ENCODE results near the gene STRIT1. TPM values are rescaled to one million over a fixed set of nuclear protein-coding genes. Genes with fewer than 3 reads are reported as not detected.

Gene STRIT1
- total RNA-seq, 1 donor from 2014 or later: not detected

GRCh38 chr3:155325263-155325835, 31.9 kb upstream of the STRIT1 start:
- Mint-ChIP-seq H3K27me3 (ENCODE audit: low read depth, unreplicated experiment) (no peaks in the 10 kb centered on the region), H3K9me3 (ENCODE audit: unreplicated experiment) (no peaks in the 10 kb centered on the region), H3K27ac (ENCODE audit: unreplicated experiment) (no peak overlapping the region), H3K4me3 (ENCODE audit: unreplicated experiment) (no peak overlapping the region), H3K4me1 (ENCODE audit: low read depth, unreplicated experiment) (peaks cover 6% of the 10 kb centered on the region), H3K36me3 (ENCODE audit: low read depth, unreplicated experiment) (no peaks in the 10 kb centered on the region)
- DNase-seq (ENCODE audit: low read depth): peak; percentile 18
- H3K36me3 ChIP-seq (ENCODE audit: insufficient read depth, low read length): no peaks in the 10 kb centered on the region
- peak; percentile 8 for TF ChIP-seq CTCF (IDR thresholded peaks at IDR 0.05; ENCODE audit: insufficient read depth, low read depth, low read length)
- TF ChIP-seq EZH2 (IDR thresholded peaks at IDR 0.05; ENCODE audit: insufficient read depth, low read length): no peak
- no peak overlapping the region for H3K9ac ChIP-seq (ENCODE audit: low read length)
- no peaks in the 10 kb centered on the region for H3K79me2 ChIP-seq (ENCODE audit: insufficient read depth, low read length)
- H3K27ac ChIP-seq (ENCODE audit: low read depth, low read length): no peak overlapping the region
- no peak overlapping the region for H3K4me3 ChIP-seq (ENCODE audit: insufficient read depth, low read depth, low read length)
- no peaks in the 10 kb centered on the region for H4K20me1 ChIP-seq (ENCODE audit: insufficient read depth, low read length)
- no peaks in the 10 kb centered on the region for H3K27me3 ChIP-seq (ENCODE audit: insufficient read depth, low read length)
- H2AFZ ChIP-seq (ENCODE audit: low read depth, low read length): peak overlapping the region; percentile 60
- no peaks in the 10 kb centered on the region for H3K4me1 ChIP-seq (ENCODE audit: insufficient read depth, low read length)
- no peaks in the 10 kb centered on the region for H3K9me3 ChIP-seq (ENCODE audit: insufficient read depth, low read depth, low read length)
- peak overlapping the region; percentile 64 for H3K4me2 ChIP-seq (ENCODE audit: low read length)
- no peak for FAIRE-seq

GRCh38 chr3:155323063-155323666, 29.7 kb upstream of the STRIT1 start:
- FAIRE-seq (peak; percentile 91), DNase-seq (ENCODE audit: low read depth) (peak; percentile 49)
- H3K4me1 Mint-ChIP-seq (ENCODE audit: low read depth, unreplicated experiment): peaks cover 6% of the 10 kb centered on the region

More at GRCh38 chr3:155323063-155323666, 29.7 kb upstream of the STRIT1 start:
- H3K4me1 ChIP-seq (ENCODE audit: insufficient read depth, low read length): no peaks in the 10 kb centered on the region
- H3K4me2 ChIP-seq (ENCODE audit: low read length): no peak overlapping the region
- no peaks in the 10 kb centered on the region for H3K27me3 ChIP-seq (ENCODE audit: insufficient read depth, low read length)
- no peak overlapping the region for H3K27ac ChIP-seq (ENCODE audit: low read depth, low read length)
- no peak overlapping the region for H3K4me3 Mint-ChIP-seq (ENCODE audit: unreplicated experiment)
- peak; percentile 74 for TF ChIP-seq CTCF (IDR thresholded peaks at IDR 0.05; ENCODE audit: insufficient read depth, low read depth, low read length)
- no peak for TF ChIP-seq EZH2 (IDR thresholded peaks at IDR 0.05; ENCODE audit: insufficient read depth, low read length)
- no peaks in the 10 kb centered on the region for H3K36me3 ChIP-seq (ENCODE audit: insufficient read depth, low read length)
- no peaks in the 10 kb centered on the region for H3K27me3 Mint-ChIP-seq (ENCODE audit: low read depth, unreplicated experiment)
- H3K27ac Mint-ChIP-seq (ENCODE audit: unreplicated experiment): no peak overlapping the region
- H3K9me3 Mint-ChIP-seq (ENCODE audit: unreplicated experiment): no peaks in the 10 kb centered on the region
- H3K9me3 ChIP-seq (ENCODE audit: insufficient read depth, low read depth, low read length): no peaks in the 10 kb centered on the region
- H3K79me2 ChIP-seq (ENCODE audit: insufficient read depth, low read length): no peaks in the 10 kb centered on the region
- H4K20me1 ChIP-seq (ENCODE audit: insufficient read depth, low read length): no peaks in the 10 kb centered on the region
- no peak overlapping the region for H3K4me3 ChIP-seq (ENCODE audit: insufficient read depth, low read depth, low read length)
- no peaks in the 10 kb centered on the region for H3K36me3 Mint-ChIP-seq (ENCODE audit: low read depth, unreplicated experiment)
- H3K9ac ChIP-seq (ENCODE audit: low read length): no peak overlapping the region
- H2AFZ ChIP-seq (ENCODE audit: low read depth, low read length): no peak overlapping the region

Measured in astrocyte (in vitro differentiated cells and primary cell).